CD14-positive monocyte (primary cell): ENCODE measurements around the gene RCOR3. TPM values are rescaled to one million over a fixed set of nuclear protein-coding genes. Genes with fewer than 3 reads are reported as not detected.
"Not testable (repeated sequence)": the region's sequence is repeated elsewhere in the genome, so short reads cannot be mapped to it uniquely, and the experiment has no call there.

Source experiments
- DNase-seq, 3 donors: peaks; one replicate each; pipeline ENCODE4 v3.0.0-alpha.2; 2011 to 2022
- H2AFZ ChIP-seq: 2 replicates; pipeline ENCODE4 v1.6.0; 2012; ENCODE audit warnings: mild to moderate bottlenecking, low read depth, low read length, inconsistent platforms; ENCODE audit not compliant: insufficient read depth, poor library complexity, severe bottlenecking
- H3K27ac ChIP-seq, 2 donors: 1 replicate in 1 of 2; 2 replicates in 1 of 2; pipeline ENCODE4 v1.5.1; 2012 to 2013; ENCODE audit warnings: low read length in 2 of 2, control low read depth in 1 of 2, inconsistent platforms in 1 of 2, low read depth in 1 of 2, mild to moderate bottlenecking in 1 of 2
- H3K27me3 ChIP-seq, 2 donors: one replicate each; pipeline versions ENCODE4 v1.6.0 to v1.6.1; 2011 to 2013; ENCODE audit warnings: low read length in 2 of 2; ENCODE audit not compliant: control insufficient read depth in 2 of 2, insufficient read depth in 2 of 2
- H3K36me3 ChIP-seq, 2 donors: replicated peaks in 1 of 2; 1 replicate in 1 of 2; 2 replicates in 1 of 2; pipeline versions ENCODE4 v1.5.1 to v1.6.1; 2012 to 2013; ENCODE audit warnings: low read length in 2 of 2, control low read depth in 1 of 2, inconsistent platforms in 1 of 2, mild to moderate bottlenecking in 1 of 2; ENCODE audit not compliant: insufficient read depth in 2 of 2, control insufficient read depth in 1 of 2
- H3K4me1 ChIP-seq, 2 donors: 1 replicate in 1 of 2; 2 replicates in 1 of 2; pipeline versions ENCODE4 v1.5.1 to v1.6.1; 2012 to 2013; ENCODE audit warnings: low read length in 2 of 2, control low read depth in 1 of 2, inconsistent platforms in 1 of 2, mild to moderate bottlenecking in 1 of 2, moderate library complexity in 1 of 2; ENCODE audit not compliant: insufficient read depth in 2 of 2, control insufficient read depth in 1 of 2
- H3K4me2 ChIP-seq: replicated peaks from 2 replicates; pipeline ENCODE3; 2012; ENCODE audit warnings: low read length, moderate library complexity, mild to moderate bottlenecking; ENCODE audit not compliant: poor library complexity, severe bottlenecking; ENCODE audit errors: extremely low read depth
- H3K4me3 ChIP-seq, 3 experiments: fragments of 200-600 bp in 1 of 3; sonication (generic) in 1 of 3; replicated peaks in 1 of 3; 1 replicate in 2 of 3; 2 replicates in 1 of 3; pipeline ENCODE4 v1.5.1; 2011 to 2013; ENCODE audit warnings: low read length in 3 of 3, mild to moderate bottlenecking in 3 of 3, control low read depth in 2 of 3, low read depth in 2 of 3, inconsistent platforms in 1 of 3, moderate library complexity in 1 of 3
- H3K79me2 ChIP-seq: 2 replicates; pipeline ENCODE4 v1.6.0; 2012; ENCODE audit warnings: mild to moderate bottlenecking, control low read depth, inconsistent platforms, low read length, moderate library complexity; ENCODE audit not compliant: insufficient read depth
- H3K9ac ChIP-seq: 2 replicates; pipeline ENCODE4 v1.6.0; 2017; ENCODE audit warnings: low read length, mild to moderate bottlenecking; ENCODE audit not compliant: insufficient read depth, poor library complexity, severe bottlenecking
- H3K9me3 ChIP-seq, 2 donors: replicated peaks in 1 of 2; 1 replicate in 1 of 2; 2 replicates in 1 of 2; pipeline versions ENCODE4 v1.5.1 to v1.6.1; 2012 to 2013; ENCODE audit warnings: low read length in 2 of 2, control low read depth in 1 of 2; ENCODE audit not compliant: control insufficient read depth in 1 of 2, insufficient read depth in 1 of 2
- H4K20me1 ChIP-seq: 2 replicates; pipeline ENCODE4 v1.6.0; 2012; ENCODE audit warnings: mild to moderate bottlenecking, low read length, control low read depth, moderate library complexity; ENCODE audit not compliant: insufficient read depth
- H3K27ac Mint-ChIP-seq, 7 donors: one replicate each; pipeline ENCODE4 v1.8.0; 2020; ENCODE audit warnings: mild to moderate bottlenecking in 7 of 7, mixed read lengths in 7 of 7, moderate library complexity in 6 of 7, inconsistent platforms in 2 of 7
- H3K27me3 Mint-ChIP-seq, 3 donors: one replicate each; pipeline ENCODE4 v1.8.0; 2021 to 2022; ENCODE audit warnings: low read depth in 3 of 3, mild to moderate bottlenecking in 3 of 3, mixed read lengths in 3 of 3, moderate library complexity in 3 of 3, inconsistent platforms in 1 of 3
- H3K36me3 Mint-ChIP-seq, 2 donors: one replicate each; pipeline ENCODE4 v1.8.0; 2020; ENCODE audit warnings: mixed read lengths in 2 of 2, inconsistent platforms in 1 of 2, mild to moderate bottlenecking in 1 of 2
- H3K4me1 Mint-ChIP-seq: one replicate; pipeline ENCODE4 v1.8.0; 2020; ENCODE audit warnings: mild to moderate bottlenecking, mixed read lengths
- H3K4me3 Mint-ChIP-seq, 2 donors: one replicate each; pipeline ENCODE4 v1.8.0; 2020; ENCODE audit warnings: mild to moderate bottlenecking in 2 of 2, mixed read lengths in 2 of 2, moderate library complexity in 1 of 2
- H3K9me3 Mint-ChIP-seq, 7 donors: one replicate each; pipeline ENCODE4 v1.8.0; 2020 to 2022; ENCODE audit warnings: mixed read lengths in 7 of 7, mild to moderate bottlenecking in 6 of 7, moderate library complexity in 6 of 7, inconsistent platforms in 2 of 7
- CTCF ChIP-seq: fragments of 200-600 bp; IDR thresholded peaks from one replicate; pipeline ENCODE4 v1.8.0; 2022; ENCODE audit warnings: antibody characterized with exemption, mild to moderate bottlenecking
- WGBS: methylation state at CpG from one replicate; pipeline ENCODE4 v1.1.5; 2013; ENCODE audit warnings: missing lambda C conversion rate; ENCODE audit not compliant: insufficient coverage; 5-methylcytosine and 5-hydroxymethylcytosine counted together
- intact Hi-C, 2 donors: fragments of 100-400 bp; cut with micrococcal nuclease; formaldehyde crosslinking; loops; one replicate each; pipeline versions ENCODE4 v1.15.0 to v1.15.1; 2023
- polyA plus RNA-seq, 3 donors: library from polyadenylated mRNA; depleted of rRNA in 1 of 3; unstranded in 2 of 3; stranded (reverse) in 1 of 3; fragments of 300-500 nt in 2 of 3; fragments of >200 nt in 1 of 3; fragmentation: Illumina TruSeq in 2 of 3; gene quantifications; 1 replicate in 2 of 3; 2 replicates in 1 of 3; pipeline ENCODE4 v1.2.3, GENCODE V29; 2012 to 2021

Gene RCOR3
- polyA plus RNA-seq, 3 donors = 14.5 to 46.5 (median 21.6) TPM

DNA sequence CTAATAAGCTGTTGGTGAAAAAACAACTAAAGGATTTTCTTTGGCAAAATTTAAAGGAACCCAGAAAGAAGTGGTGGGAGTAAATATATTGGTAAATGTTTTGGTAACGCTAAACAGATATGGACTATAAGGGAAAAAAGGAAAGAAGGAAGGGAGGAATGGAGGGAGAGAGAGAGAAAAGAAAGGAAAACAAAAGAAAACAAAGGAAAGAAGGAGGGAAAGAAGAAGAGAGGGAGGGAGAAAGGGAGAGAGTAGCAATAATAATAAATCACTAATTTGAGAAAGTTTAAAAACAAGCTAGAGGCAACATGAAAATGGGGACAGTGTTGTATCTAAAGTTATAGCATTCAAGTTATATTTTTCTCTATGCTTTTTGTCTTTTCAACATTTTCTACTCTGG is 43.6 kb upstream of the RCOR3 start:
- 100% methylated on average over 1 of the region's 1 CpG for WGBS
- H3K9me3 ChIP-seq = no peaks in the 10 kb centered on the region
- H3K27ac ChIP-seq = no peak overlapping the region
- H3K4me1 Mint-ChIP-seq = no peaks in the 10 kb centered on the region
- H2AFZ ChIP-seq = no peak overlapping the region
- TF ChIP-seq CTCF = no peak
- H3K36me3 ChIP-seq = no peaks in the 10 kb centered on the region
- no peaks in the 10 kb centered on the region for H3K36me3 Mint-ChIP-seq
- H3K4me3 ChIP-seq = no peak overlapping the region
- no peak overlapping the region for H3K4me2 ChIP-seq
- H3K4me3 Mint-ChIP-seq = no peak overlapping the region
- H4K20me1 ChIP-seq = no peaks in the 10 kb centered on the region
- H3K9ac ChIP-seq = no peak overlapping the region
- no peak overlapping the region for H3K27ac Mint-ChIP-seq
- no peak for DNase-seq
- H3K4me1 ChIP-seq = no peaks in the 10 kb centered on the region
- intact Hi-C loops = no loop called here
- H3K9me3 Mint-ChIP-seq = peaks cover 0 to 3% (median 1%) of the 10 kb centered on the region in 7 donors
- H3K79me2 ChIP-seq = no peaks in the 10 kb centered on the region
- no peaks in the 10 kb centered on the region for H3K27me3 ChIP-seq
- peaks cover 0 to 2% (median 2%) of the 10 kb centered on the region in 3 donors for H3K27me3 Mint-ChIP-seq

DNA sequence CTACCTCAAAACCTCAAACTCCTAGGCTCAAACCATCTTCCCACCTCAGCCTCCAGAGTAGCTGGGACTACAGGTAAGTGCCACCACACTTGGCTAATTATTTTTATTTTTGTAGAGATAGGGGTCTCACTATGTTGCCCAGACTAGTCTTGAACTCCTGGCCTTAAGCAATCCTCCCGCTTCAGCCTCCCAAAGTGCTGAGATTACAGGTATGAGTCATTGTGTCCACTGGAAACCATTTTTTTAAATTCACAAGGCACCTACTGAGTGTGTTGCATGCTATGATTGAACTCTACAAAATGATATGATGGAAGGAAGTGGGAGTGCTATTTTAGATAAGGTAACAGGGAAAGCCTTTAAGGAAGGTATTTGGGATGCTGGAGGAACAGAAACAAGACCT is 41.8 kb upstream of the RCOR3 start:
- Histone ChIP-seq H3K27ac (no peak overlapping the region), H2AFZ (no peak overlapping the region), H3K9ac (no peak overlapping the region), H3K36me3 (no peaks in the 10 kb centered on the region), H3K4me3 (no peak overlapping the region), H3K27me3 (no peaks in the 10 kb centered on the region), H3K4me1 (no peaks in the 10 kb centered on the region), H4K20me1 (no peaks in the 10 kb centered on the region), H3K79me2 (no peaks in the 10 kb centered on the region), H3K4me2 (no peak overlapping the region), H3K9me3 (no peaks in the 10 kb centered on the region)
- peaks cover 0 to 11% (median 8%) of the 10 kb centered on the region in 7 donors for H3K9me3 Mint-ChIP-seq
- H3K4me3 Mint-ChIP-seq = no peak overlapping the region
- H3K4me1 Mint-ChIP-seq = no peaks in the 10 kb centered on the region
- H3K27ac Mint-ChIP-seq = no peak overlapping the region
- 80% methylated on average over 1 of the region's 1 CpG for WGBS
- no peak for DNase-seq
- H3K27me3 Mint-ChIP-seq = peaks cover 0 to 2% (median 2%) of the 10 kb centered on the region in 3 donors
- intact Hi-C loops = no loop called here
- H3K36me3 Mint-ChIP-seq = no peaks in the 10 kb centered on the region
- no peak for TF ChIP-seq CTCF

DNA sequence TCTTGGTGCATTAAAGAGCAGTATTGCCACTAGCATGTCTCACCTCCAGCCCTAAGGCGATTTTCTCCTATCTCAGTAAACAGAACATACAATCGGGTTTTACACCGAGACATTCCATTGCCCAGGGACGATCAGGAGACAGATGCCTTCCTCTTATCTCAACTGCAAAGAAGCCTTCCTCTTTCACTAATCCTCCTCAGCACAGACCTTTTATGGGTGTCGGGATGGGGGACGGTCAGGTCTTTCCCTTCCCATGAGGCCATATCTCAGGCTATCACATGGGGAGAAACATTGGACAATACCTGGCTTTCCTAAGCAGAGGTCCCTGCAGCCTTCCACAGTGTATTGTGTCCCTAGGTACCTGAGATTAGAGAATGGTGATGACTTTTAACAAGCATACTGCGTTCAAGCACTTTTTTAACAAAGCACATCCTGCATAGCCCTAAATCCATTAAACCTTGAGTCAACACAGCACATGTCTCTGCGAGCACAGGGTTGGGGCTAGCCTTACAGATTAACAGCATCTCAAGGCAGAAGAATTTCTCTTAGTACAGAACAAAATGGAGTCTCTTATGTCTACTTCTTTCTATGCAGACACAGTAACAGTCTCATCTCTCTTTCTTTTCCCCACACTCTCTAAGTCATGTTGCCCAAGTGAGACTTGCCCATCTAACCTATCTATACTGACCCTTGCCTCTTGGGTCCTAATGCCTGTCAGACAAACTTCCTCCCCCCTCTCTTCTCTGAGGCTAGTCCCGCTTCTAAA is 36.5 kb upstream of the RCOR3 start:
- H3K4me1 Mint-ChIP-seq, H3K4me3 Mint-ChIP-seq, H3K9me3 ChIP-seq, H3K4me3 ChIP-seq, H3K27ac Mint-ChIP-seq, H3K27me3 ChIP-seq, H3K4me1 ChIP-seq, H2AFZ ChIP-seq, H3K27me3 Mint-ChIP-seq, H3K36me3 ChIP-seq, H4K20me1 ChIP-seq, DNase-seq, intact Hi-C loops, H3K36me3 Mint-ChIP-seq, H3K9ac ChIP-seq, H3K79me2 ChIP-seq, H3K27ac ChIP-seq, H3K4me2 ChIP-seq: not testable (repeated sequence)
- WGBS = 90% methylated on average over 8 of the region's 9 CpGs
- H3K9me3 Mint-ChIP-seq = peaks cover 0 to 11% (median 7%) of the 10 kb centered on the region in 7 donors
